Stimulated activated CD8-positive, alpha-beta memory T cell treated with anti-CD3 and anti-CD28 coated beads, Interleukin-12 subunit alpha, Interleukin-12 subunit beta, amount 100 ng/mL, for 24 hours (primary cell): ENCODE measurements around the gene STAT6.

Experiments used
- DNase-seq: peaks from one replicate; pipeline ENCODE4 v3.0.0-alpha.2; 2020; ENCODE audit errors: extremely low read depth

Gene STAT6

DNA sequence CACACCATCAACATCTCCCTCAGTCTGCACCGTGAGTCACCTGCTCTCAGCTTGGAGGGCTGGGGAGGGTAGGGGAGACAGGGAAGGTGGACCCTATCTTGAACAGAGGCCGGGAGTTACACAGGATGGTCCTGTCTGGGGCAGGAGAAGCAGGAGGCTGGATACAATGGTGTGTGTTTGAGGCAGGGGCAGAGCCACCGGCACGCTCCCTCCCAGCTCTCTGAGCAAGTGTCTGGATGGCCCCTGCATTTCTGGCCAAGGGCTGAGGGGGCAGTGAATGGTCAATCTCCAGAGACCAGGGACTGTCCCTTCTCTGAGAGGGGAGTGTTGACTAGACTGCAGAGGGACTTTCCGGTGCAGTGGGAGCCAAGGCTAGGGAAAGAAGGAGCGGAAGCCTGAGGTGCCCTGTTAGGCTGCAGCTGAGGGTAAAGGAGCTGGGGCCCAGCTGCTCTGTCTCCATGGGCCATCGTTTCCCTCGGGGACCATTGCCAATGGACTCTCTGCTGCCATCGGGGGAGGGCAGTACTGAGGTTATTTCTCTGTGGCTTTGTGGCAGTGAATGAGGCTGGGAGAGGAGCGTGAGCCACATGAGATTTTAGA lies 34.4 kb upstream of the STAT6 start:
- DNase-seq: no peak

DNA sequence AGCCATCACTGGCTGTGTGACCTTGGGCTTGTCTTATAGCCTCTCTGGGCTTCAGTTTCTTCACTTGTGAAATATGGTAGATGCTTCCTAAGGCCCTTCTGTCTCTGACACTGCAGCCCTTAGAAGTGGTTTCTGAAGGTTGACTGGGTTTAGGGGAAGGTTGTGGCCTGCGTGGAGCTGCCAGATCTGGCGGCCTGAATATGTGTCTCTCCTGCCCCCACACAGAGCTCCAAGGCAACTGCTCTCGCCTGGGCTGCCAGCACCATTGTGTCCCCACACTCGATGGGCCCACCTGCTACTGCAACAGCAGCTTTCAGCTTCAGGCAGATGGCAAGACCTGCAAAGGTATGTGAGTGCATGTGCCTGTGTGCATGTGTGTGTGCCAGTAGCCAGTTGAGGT lies 32.3 kb upstream of the STAT6 start:
- DNase-seq: no peak

GRCh38 chr12:57142727-57143126 lies 31.6 kb upstream of the STAT6 start:
- no peak for DNase-seq

- no peak for DNase-seq
These were observed 31.0 kb upstream of the STAT6 start for GRCh38 chr12:57142121-57142520.

GRCh38 chr12:57141249-57141648 lies 30.1 kb upstream of the STAT6 start:
- no peak for DNase-seq

DNA sequence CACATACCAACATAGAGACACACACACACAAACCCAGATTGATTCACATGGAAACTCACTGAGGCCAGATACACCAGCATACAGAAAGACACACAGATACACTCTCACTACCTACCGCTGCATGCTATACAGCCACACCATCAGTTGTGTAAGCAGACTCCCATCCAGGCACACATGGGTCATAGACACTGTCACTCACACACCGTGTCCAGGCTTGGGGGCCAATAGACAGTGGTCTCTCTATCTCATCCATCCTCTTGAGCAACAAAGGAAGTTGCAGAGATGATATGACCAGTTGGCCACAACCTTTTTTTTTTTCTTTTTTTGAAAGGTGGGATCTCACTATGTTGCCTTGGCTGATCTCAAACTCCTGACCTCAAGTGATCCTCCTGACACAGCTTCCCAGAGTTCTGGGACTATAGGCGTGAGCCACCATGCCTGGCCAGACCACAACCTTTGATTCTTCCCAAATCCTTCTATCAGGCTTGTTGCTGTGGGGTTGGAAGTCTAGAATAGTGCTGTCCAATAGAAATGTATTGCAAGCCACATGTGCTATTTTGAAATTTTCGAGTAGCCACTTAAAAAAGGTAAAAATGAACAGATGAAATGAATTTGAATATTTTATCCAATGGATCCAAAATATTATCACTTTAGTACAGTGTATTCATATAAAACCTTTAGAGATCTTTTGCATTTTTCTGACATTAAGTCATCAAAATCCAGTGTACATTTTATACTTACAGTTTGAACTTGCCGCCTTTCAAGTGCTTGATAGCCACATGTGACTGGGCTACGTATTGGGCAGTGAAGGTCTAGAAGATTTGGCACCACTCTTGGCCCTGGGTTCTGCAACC lies 28.9 kb upstream of the STAT6 start:
- no peak for DNase-seq

GRCh38 chr12:57138526-57139272 lies 27.5 kb upstream of the STAT6 start:
- DNase-seq: no peak

DNA sequence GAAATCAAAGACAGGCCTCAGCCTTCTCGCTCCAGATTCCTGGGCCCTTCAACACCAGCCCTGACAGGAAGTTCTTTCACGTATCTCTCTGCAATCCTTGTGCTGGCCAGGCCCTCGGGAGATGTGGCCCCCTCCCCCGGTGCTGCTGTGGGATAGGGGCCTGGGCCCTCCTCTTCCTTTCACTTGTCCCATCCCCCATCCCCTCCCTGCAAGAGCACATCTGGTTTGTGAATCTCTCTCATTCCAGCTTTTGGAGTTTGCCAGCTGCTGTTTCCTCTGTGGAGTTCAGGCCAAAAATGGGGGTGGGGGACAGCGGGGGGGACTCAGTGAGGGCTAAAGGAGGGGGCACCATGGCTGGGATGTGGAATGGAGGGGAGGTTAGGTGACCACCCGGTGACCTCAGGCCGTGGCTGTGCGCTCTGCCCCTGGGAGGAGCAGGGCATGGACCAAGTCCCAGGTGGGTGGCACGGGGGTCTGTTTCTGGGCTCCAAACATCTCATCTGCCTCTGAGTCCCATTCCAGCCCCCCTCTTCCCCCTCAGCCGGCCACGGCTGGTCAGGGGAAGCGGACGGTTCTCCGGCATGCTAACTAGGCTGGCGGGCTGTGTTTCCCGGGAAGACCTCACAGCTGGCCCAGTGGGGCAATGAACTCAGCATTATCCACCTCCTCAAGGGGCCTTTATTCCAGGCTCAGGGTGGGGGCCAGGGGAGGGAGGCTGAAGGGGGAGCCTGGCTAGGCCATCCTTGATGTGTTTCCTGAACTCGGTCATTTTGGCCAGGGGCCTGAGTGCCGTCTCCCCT lies 24.6 kb upstream of the STAT6 start:
- DNase-seq: no peak

GRCh38 chr12:57134949-57135348 lies 23.8 kb upstream of the STAT6 start:
- no peak for DNase-seq

DNA sequence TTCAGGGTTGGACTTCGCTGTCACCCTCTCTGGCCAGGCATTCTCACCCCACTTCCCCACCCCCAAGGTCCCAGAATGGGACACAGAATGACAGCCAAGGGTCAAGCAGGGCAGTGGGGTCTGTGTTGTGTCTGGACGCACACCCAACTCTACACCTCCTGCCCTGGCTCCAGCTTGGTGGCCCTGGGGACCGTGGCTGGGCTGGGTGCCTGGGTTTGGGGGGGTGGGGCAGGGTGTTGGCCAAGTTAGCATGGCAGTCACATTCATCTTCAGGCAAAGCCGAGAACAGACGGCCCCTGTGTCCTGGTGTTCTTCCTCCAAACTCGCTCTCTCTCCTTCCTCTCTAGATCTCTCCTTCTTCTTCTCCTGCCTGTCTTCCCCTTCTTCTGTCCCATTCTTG lies 22.8 kb upstream of the STAT6 start:
- DNase-seq: no peak

- no peak for DNase-seq
These were observed 21.9 kb upstream of the STAT6 start for GRCh38 chr12:57133013-57133569.

DNA sequence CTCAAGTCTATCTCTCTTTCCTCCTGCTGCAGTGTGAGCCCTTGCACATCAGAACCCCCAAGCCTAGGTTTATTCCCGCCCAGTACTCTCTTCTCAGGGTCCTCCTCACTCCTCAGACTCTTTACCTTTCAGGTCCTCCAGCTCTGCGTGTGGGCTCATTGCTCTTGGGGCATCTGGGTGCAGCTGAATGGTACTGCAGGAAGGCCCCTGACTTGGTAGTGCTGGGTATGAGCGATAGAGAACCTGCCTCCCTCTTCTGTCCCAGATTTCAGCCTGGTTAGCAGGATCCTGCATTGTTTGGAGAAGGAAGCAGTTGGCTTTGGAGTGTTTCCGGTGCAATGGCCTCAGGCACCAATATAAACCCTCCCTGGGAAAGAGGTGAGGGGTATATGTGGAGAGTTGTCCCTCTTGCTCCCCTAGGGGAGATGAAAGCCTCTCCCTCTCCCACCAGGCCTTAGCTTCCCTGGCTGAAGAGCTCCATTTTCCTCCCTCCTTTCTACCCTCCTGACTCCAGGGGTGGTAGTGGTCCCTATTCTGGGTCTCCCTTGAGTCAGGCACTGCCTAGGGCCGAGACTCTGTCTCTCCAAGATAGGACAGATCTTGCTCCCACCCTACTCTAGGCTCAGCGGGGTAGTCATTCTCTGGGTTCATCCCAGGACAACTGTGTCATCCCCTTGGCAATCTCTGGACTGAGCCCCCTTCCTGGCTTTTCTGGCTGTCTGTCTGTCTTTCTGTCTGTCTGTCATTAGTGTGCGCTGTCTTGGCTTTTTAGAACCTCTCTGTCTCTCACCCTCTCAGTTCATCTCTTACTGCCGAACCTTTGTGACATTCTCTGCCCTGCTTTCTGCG lies 21.0 kb upstream of the STAT6 start:
- DNase-seq: no peak

DNA sequence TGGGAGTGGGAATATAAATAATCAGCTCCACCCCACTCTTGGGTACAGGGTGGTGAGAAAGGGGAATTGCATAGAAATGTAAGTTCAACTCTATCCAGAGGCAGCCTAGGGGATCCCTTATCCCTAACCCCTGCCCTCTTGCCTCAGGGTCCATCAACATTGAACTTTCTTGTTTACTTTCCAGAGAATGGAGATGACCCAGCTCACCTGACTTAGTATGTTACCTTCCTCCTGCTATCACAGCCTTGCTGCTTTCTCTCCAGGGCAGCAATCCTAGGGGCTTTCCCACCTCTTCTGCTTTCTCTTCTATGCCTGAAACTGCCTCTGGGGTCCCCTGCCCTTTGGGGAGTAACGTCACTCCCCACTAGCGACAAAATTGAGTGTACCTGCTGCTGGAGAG lies 19.8 kb upstream of the STAT6 start:
- DNase-seq: no peak

- no peak for DNase-seq
These were observed 18.7 kb upstream of the STAT6 start for GRCh38 chr12:57129889-57130288.

DNA sequence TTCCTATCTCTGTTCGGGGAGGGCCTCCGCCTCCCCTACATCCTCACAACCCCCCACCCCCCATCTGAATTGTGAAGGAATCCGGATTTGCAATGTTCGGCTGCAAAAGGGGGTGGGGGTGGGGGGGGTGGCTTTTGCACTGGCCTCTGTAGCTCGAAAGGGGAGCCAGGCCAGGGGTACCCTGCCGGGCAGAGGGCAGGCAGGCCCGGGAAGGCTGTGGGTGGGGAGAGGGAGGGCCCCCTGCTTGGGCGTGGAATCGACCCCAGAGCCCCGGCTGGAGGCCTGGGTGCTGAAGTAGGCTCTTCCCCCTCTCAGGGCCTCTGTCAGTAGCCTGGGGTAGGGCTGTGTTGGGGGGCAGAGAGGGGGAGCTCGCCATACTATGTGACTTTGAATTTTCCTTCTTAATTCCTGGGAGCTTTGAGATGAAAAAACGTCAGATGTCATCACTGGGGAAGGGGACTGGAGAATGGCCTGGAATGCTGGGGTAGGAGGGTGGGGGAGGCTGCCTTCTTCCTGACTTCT lies 18.2 kb upstream of the STAT6 start:
- no peak for DNase-seq

DNA sequence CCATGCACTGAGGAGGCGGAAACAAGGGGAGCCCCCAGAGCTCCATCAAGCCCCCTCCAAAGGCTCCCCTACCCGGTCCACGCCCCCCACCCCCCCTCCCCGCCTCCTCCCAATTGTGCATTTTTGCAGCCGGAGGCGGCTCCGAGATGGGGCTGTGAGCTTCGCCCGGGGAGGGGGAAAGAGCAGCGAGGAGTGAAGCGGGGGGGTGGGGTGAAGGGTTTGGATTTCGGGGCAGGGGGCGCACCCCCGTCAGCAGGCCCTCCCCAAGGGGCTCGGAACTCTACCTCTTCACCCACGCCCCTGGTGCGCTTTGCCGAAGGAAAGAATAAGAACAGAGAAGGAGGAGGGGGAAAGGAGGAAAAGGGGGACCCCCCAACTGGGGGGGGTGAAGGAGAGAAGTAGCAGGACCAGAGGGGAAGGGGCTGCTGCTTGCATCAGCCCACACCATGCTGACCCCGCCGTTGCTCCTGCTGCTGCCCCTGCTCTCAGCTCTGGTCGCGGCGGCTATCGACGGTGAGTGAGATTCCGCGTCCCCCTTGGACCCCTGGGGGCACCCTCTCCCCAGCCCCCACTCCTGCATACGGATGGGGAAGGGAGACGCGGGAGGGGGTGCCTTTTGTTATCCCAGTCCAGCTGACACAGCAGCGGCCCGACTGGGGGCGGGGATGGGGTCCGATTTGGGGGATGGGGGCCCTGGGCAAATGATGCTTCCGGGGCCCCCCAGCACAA lies 17.5 kb upstream of the STAT6 start:
- no peak for DNase-seq

- peak; percentile 47 for DNase-seq
These were observed 16.8 kb upstream of the STAT6 start, which contains the start of gene LRP1 for GRCh38 chr12:57127726-57128518. TSS of gene LRP1 (plus strand) at chr12:57128483. CDS start at chr12:57128965, 482 bp downstream.

GRCh38 chr12:57127101-57127725 lies 16.1 kb upstream of the STAT6 start:
- DNase-seq: no peak
